B cell (primary cell): ENCODE data around the gene PARP8. TPM values are rescaled to one million over a fixed set of nuclear protein-coding genes. Genes with fewer than 3 reads are reported as not detected.

ENCODE experiments used
- ATAC-seq: fragments of 200-7000 bp; cut with Tn5 transposase; one replicate; pipeline ENCODE4 v1.10.0; 2021; ENCODE audit warnings: low read depth, mild to moderate bottlenecking, moderate number of reproducible peaks, moderate library complexity
- CTCF ChIA-PET: fragments of 350-600 bp; sonication (Branson Sonifier 250); formaldehyde crosslinking; loops from one replicate; lab custom pipeline; 2021; ENCODE audit warnings: antibody characterized with exemption, inconsistent platforms; lab: Charles Lee
- POLR2A ChIA-PET: fragments of 350-600 bp; sonication (Branson Sonifier 250); formaldehyde crosslinking; loops from one replicate; lab custom pipeline; 2021; ENCODE audit warnings: antibody characterized with exemption; lab: Charles Lee
- DNase-seq: peaks from one replicate; pipeline ENCODE4 v3.0.0; 2013
- H2AFZ ChIP-seq: 2 replicates; pipeline ENCODE4 v1.6.1; 2012; ENCODE audit warnings: mild to moderate bottlenecking, low read depth, low read length; ENCODE audit not compliant: insufficient read depth, poor library complexity, severe bottlenecking
- H3K27ac ChIP-seq, 2 donors: 1 replicate in 1 of 2; 2 replicates in 1 of 2; pipeline ENCODE4 v1.5.1; 2012 to 2013; ENCODE audit warnings: low read length in 2 of 2, mild to moderate bottlenecking in 2 of 2, moderate library complexity in 1 of 2
- H3K27me3 ChIP-seq, 4 experiments: fragments of 200-600 bp in 1 of 4; sonication (generic) in 1 of 4; replicated peaks in 1 of 4; 1 replicate in 2 of 4; 2 replicates in 2 of 4; pipeline versions ENCODE4 v1.6.1 to v1.7.0; 2013 to 2016; ENCODE audit warnings: low read length in 3 of 4, mild to moderate bottlenecking in 2 of 4, mixed read lengths in 1 of 4, moderate library complexity in 1 of 4; ENCODE audit not compliant: insufficient read depth in 4 of 4, control insufficient read depth in 3 of 4; ENCODE audit errors: control extremely low read depth in 1 of 4
- H3K36me3 ChIP-seq, 2 experiments: replicated peaks in 1 of 2; 1 replicate in 1 of 2; 2 replicates in 1 of 2; pipeline versions ENCODE4 v1.6.1 to v1.7.1; 2013; ENCODE audit warnings: low read length in 1 of 2; ENCODE audit not compliant: insufficient read depth in 2 of 2, control insufficient read depth in 1 of 2; ENCODE audit errors: control extremely low read depth in 1 of 2, extremely low read depth in 1 of 2
- H3K4me1 ChIP-seq, 2 donors: fragments of 200-600 bp in 1 of 2; sonication (generic) in 1 of 2; 1 replicate in 1 of 2; 2 replicates in 1 of 2; pipeline versions ENCODE4 v1.5.1 to v1.6.1; 2013 to 2017; ENCODE audit warnings: low read length in 2 of 2; ENCODE audit not compliant: control insufficient read depth in 2 of 2, insufficient read depth in 2 of 2
- H3K4me2 ChIP-seq: replicated peaks from 2 replicates; pipeline ENCODE3; 2012; ENCODE audit warnings: mild to moderate bottlenecking, low read depth, low read length; ENCODE audit not compliant: poor library complexity, severe bottlenecking
- H3K4me3 ChIP-seq, 5 experiments: fragments of 200-600 bp in 1 of 5; sonication (generic) in 1 of 5; 1 replicate in 3 of 5; 2 replicates in 2 of 5; pipeline versions ENCODE4 v1.5.1 to v1.7.0; 2011 to 2016; ENCODE audit warnings: low read length in 4 of 5, mild to moderate bottlenecking in 4 of 5, low read depth in 2 of 5, control low read depth in 1 of 5, moderate library complexity in 1 of 5; ENCODE audit not compliant: insufficient read depth in 1 of 5; ENCODE audit errors: control extremely low read depth in 1 of 5, extremely low read depth in 1 of 5
- H3K79me2 ChIP-seq: fragments of 200-600 bp; sonication (generic); one replicate; pipeline ENCODE4 v1.6.0; 2016; ENCODE audit warnings: low read length; ENCODE audit not compliant: control insufficient read depth, insufficient read depth
- H3K9ac ChIP-seq: fragments of 200-600 bp; sonication (generic); 2 replicates; pipeline ENCODE4 v1.6.1; 2017; ENCODE audit warnings: mild to moderate bottlenecking, low read length, moderate library complexity
- H3K9me3 ChIP-seq, 3 donors: one replicate each; pipeline versions ENCODE4 v1.6.1 to v1.7.1; 2013; ENCODE audit warnings: low read length in 2 of 3; ENCODE audit not compliant: control insufficient read depth in 2 of 3, insufficient read depth in 1 of 3; ENCODE audit errors: control extremely low read depth in 1 of 3
- H4K20me1 ChIP-seq: 2 replicates; pipeline ENCODE4 v1.6.0; 2012; ENCODE audit warnings: mild to moderate bottlenecking, low read length; ENCODE audit not compliant: insufficient read depth, control insufficient read depth, poor library complexity, severe bottlenecking
- H3K27ac Mint-ChIP-seq: one replicate; pipeline ENCODE4 v1.8.0; 2021; ENCODE audit warnings: mixed read lengths
- H3K27me3 Mint-ChIP-seq: one replicate; pipeline ENCODE4 v1.8.0; 2021; ENCODE audit warnings: mixed read lengths
- H3K4me1 Mint-ChIP-seq: one replicate; pipeline ENCODE4 v1.8.0; 2021; ENCODE audit warnings: mixed read lengths
- H3K4me3 Mint-ChIP-seq: one replicate; pipeline ENCODE4 v1.8.0; 2021; ENCODE audit warnings: mixed read lengths
- H3K9me3 Mint-ChIP-seq: one replicate; pipeline ENCODE4 v1.8.0; 2022; ENCODE audit warnings: mixed read lengths; ENCODE audit not compliant: insufficient read depth
- EZH2 ChIP-seq: IDR thresholded peaks from 2 replicates; pipeline ENCODE4 v1.6.1; 2012; ENCODE audit warnings: borderline replicate concordance, low read depth, mild to moderate bottlenecking, moderate library complexity, low read length; ENCODE audit not compliant: insufficient read depth, poor library complexity, severe bottlenecking
- WGBS: methylation state at CpG from one replicate; pipeline ENCODE4 v1.1.5; 2013; ENCODE audit warnings: missing lambda C conversion rate; ENCODE audit not compliant: insufficient coverage; 5-methylcytosine and 5-hydroxymethylcytosine counted together
- intact Hi-C: fragments of 100-400 bp; cut with micrococcal nuclease; formaldehyde crosslinking; loops from one replicate; pipeline ENCODE4 v1.10.0; 2022
- polyA plus RNA-seq: library from polyadenylated mRNA; depleted of rRNA; stranded (reverse); fragments of >200 nt; gene quantifications from 2 replicates; pipeline ENCODE4 v1.2.3, GENCODE V29; 2012
- total RNA-seq, 2 donors: library from RNA; stranded (reverse); fragments of 120-200 nt in 1 of 2; gene quantifications; 1 replicate in 1 of 2; 2 replicates in 1 of 2; pipeline versions ENCODE4 v1.2.3 to v1.2.4, GENCODE V29; 2013 to 2022
- TF ChIP-seq, protein P1 (sequence below): fragments of 200-600 bp; IDR thresholded peaks from one replicate; pipeline ENCODE4 v1.8.0; 2022; ENCODE audit warnings: antibody characterized with exemption, mild to moderate bottlenecking

Gene PARP8
- total and polyA plus RNA-seq, 2 donors (not counting 1 experiment from before 2014, with no cell fraction given), result 36.2 to 83.6 TPM

DNA sequence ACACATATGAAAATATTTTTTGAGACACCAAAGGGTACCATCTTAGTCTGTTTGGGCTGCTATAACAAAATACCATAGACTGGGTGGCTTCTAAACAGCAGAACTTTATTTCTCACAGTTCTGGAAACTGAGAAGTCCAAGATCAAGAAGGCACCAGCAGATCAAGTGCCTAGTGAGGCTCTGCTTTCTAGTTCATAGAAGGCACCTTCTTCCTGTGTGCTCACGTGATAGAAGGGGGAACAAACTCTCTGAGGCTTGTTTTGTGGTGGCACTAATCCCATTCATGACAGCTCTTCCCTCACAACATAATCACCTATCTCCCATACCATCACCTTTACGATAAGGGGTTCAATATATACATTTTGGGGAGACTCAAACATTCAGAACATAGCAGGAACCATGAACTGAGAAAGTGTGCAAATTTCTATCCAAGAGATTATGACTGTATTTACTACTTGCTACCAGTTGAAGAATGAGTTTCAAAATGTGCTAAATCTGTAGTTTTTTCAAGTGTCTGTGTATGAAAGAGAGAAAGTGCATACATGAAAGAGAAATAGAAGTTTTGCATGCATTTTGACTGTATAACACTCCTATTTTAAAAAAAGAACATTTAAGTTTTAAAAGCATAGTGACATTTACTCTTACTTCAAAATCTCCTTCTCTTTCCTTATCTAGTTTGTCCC, 207.3 kb downstream of the PARP8 start:
- Mint-ChIP-seq H3K9me3 (no peaks in the 10 kb centered on the region), H3K4me1 (peaks cover 11% of the 10 kb centered on the region), H3K4me3 (no peak overlapping the region), H3K27me3 (peaks cover 22% of the 10 kb centered on the region), H3K27ac (no peak overlapping the region)
- no peak overlapping the region for H3K9ac ChIP-seq
- no peak for DNase-seq
- H3K4me2 ChIP-seq, result no peak overlapping the region
- no peak for ATAC-seq
- no peaks in the 10 kb centered on the region for H3K36me3 ChIP-seq
- no peaks in the 10 kb centered on the region for H4K20me1 ChIP-seq
- ChIA-PET CTCF (no interaction called here), POLR2A (no interaction called here)
- peaks cover 0 to 5% of the 10 kb centered on the region in 2 donors for H3K4me1 ChIP-seq
- H3K27ac ChIP-seq, result no peak overlapping the region
- H2AFZ ChIP-seq, result no peak overlapping the region
- peaks cover 0 to 1% (median 0%) of the 10 kb centered on the region in 3 donors for H3K9me3 ChIP-seq
- TF ChIP-seq EZH2, result no peak
- no peaks in the 10 kb centered on the region for H3K79me2 ChIP-seq
- peaks cover 0 to 9% (median 0%) of the 10 kb centered on the region in 4 experiments for H3K27me3 ChIP-seq
- WGBS, result no CpG with 5 or more reads among the region's 2 CpGs
- intact Hi-C loops, result no loop called here
- H3K4me3 ChIP-seq, result no peak overlapping the region

DNA sequence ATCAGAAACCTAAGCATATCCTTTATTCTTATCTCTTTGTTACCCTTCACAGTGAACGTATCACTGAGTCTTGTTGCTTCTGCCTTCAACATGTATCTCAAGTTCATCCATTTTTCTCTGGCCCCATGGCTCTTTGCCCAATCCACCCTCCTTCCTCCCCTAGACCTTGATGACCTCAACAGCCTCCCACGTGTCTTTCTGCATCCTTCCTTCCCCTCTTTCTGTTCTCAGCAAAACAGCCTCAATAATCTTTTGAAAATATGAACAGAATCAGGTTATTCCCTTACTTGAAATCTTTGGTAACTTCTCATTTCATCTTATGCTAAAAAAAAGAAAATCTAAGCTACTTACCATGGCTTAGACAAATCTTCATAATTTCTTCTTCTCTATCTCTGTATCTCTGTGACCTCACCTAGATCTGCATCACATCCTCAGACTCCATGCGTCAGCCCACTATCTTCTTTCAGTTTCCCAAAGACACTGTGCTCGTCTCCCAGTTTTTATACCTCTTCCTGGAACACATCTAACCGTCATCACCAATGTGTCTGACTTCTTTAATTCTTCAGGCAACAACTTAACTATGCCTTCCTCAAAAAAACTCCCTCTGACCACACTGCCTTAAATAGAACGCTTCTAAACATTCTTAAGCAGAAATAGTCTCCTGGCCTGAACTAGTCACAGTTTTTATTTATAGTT, 208.0 kb downstream of the PARP8 start:
- Mint-ChIP-seq H3K27me3 (peaks cover 23% of the 10 kb centered on the region), H3K4me1 (peaks cover 11% of the 10 kb centered on the region), H3K27ac (no peak overlapping the region), H3K4me3 (no peak overlapping the region), H3K9me3 (no peaks in the 10 kb centered on the region)
- Histone ChIP-seq H3K4me3 (no peak overlapping the region), H4K20me1 (no peaks in the 10 kb centered on the region), H3K27me3 (peaks cover 0 to 9% (median 0%) of the 10 kb centered on the region in 4 experiments), H2AFZ (peak overlapping the region; percentile 44), H3K4me2 (peak overlapping the region; percentile 27), H3K79me2 (no peaks in the 10 kb centered on the region), H3K4me1 (peaks cover 0 to 5% of the 10 kb centered on the region in 2 donors), H3K27ac (no peak overlapping the region), H3K9me3 (peaks cover 0 to 1% (median 0%) of the 10 kb centered on the region in 3 donors), H3K36me3 (no peaks in the 10 kb centered on the region), H3K9ac (no peak overlapping the region)
- TF ChIP-seq, protein P1, sequence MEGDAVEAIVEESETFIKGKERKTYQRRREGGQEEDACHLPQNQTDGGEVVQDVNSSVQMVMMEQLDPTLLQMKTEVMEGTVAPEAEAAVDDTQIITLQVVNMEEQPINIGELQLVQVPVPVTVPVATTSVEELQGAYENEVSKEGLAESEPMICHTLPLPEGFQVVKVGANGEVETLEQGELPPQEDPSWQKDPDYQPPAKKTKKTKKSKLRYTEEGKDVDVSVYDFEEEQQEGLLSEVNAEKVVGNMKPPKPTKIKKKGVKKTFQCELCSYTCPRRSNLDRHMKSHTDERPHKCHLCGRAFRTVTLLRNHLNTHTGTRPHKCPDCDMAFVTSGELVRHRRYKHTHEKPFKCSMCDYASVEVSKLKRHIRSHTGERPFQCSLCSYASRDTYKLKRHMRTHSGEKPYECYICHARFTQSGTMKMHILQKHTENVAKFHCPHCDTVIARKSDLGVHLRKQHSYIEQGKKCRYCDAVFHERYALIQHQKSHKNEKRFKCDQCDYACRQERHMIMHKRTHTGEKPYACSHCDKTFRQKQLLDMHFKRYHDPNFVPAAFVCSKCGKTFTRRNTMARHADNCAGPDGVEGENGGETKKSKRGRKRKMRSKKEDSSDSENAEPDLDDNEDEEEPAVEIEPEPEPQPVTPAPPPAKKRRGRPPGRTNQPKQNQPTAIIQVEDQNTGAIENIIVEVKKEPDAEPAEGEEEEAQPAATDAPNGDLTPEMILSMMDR, result no peak
- TF ChIP-seq EZH2, result no peak
- WGBS, result 48% methylated on average over 5 of the region's 6 CpGs
- DNase-seq (no peak), ATAC-seq (no peak)
- ChIA-PET CTCF (no interaction called here), POLR2A (no interaction called here)
- intact Hi-C loops, result no loop called here
